Measurements from ENCODE around the gene SLC35E3.

Gene SLC35E3

GRCh38 chr12:68789144-68789878 lies 43.3 kb downstream of the SLC35E3 start:
- Histone ChIP-seq H3K4me1 (ENCODE audit: control insufficient read depth in 1 of 2, insufficient read depth in 1 of 2, low read depth in 1 of 2, low read length in 1 of 2) (peaks cover 41 to 45% of the 10 kb centered on the region in 2 experiments), H3K27me3 (no peaks in the 10 kb centered on the region), H3K9me3 (no peaks in the 10 kb centered on the region), H3K4me3 (ENCODE audit: low read depth in 1 of 2, low read length in 1 of 2) (no peak overlapping the region), H3K27ac (peak overlapping the region; percentile 94), H3K36me3 (no peaks in the 10 kb centered on the region)
- TF ChIP-seq CTCF (IDR thresholded peaks at IDR 0.05), result no peak

GRCh38 chr12:68790081-68790951 lies 44.3 kb downstream of the SLC35E3 start:
- no peaks in the 10 kb centered on the region for H3K9me3 ChIP-seq
- no peak overlapping the region for H3K4me3 ChIP-seq (ENCODE audit: low read depth in 1 of 2, low read length in 1 of 2)
- H3K27ac ChIP-seq, result no peak overlapping the region
- H3K4me1 ChIP-seq (ENCODE audit: control insufficient read depth in 1 of 2, insufficient read depth in 1 of 2, low read depth in 1 of 2, low read length in 1 of 2), result peaks cover 32 to 35% of the 10 kb centered on the region in 2 experiments
- H3K27me3 ChIP-seq, result no peaks in the 10 kb centered on the region
- TF ChIP-seq CTCF (IDR thresholded peaks at IDR 0.05), result no peak
- no peaks in the 10 kb centered on the region for H3K36me3 ChIP-seq

GRCh38 chr12:68790952-68791234 lies 44.9 kb downstream of the SLC35E3 start:
- no peaks in the 10 kb centered on the region for H3K9me3 ChIP-seq
- no peak overlapping the region for H3K4me3 ChIP-seq (ENCODE audit: low read depth in 1 of 2, low read length in 1 of 2)
- no peaks in the 10 kb centered on the region for H3K27me3 ChIP-seq
- H3K27ac ChIP-seq, result no peak overlapping the region
- peaks cover 26 to 30% of the 10 kb centered on the region in 2 experiments for H3K4me1 ChIP-seq (ENCODE audit: control insufficient read depth in 1 of 2, insufficient read depth in 1 of 2, low read depth in 1 of 2, low read length in 1 of 2)
- no peaks in the 10 kb centered on the region for H3K36me3 ChIP-seq
- TF ChIP-seq CTCF (IDR thresholded peaks at IDR 0.05), result no peak

- no peaks in the 10 kb centered on the region for H3K36me3 ChIP-seq
- H3K27ac ChIP-seq, result no peak overlapping the region
- H3K4me1 ChIP-seq (ENCODE audit: control insufficient read depth in 1 of 2, insufficient read depth in 1 of 2, low read depth in 1 of 2, low read length in 1 of 2), result peaks cover 15 to 19% of the 10 kb centered on the region in 2 experiments
- no peak for TF ChIP-seq CTCF (IDR thresholded peaks at IDR 0.05)
- no peak overlapping the region for H3K4me3 ChIP-seq (ENCODE audit: low read depth in 1 of 2, low read length in 1 of 2)
- no peaks in the 10 kb centered on the region for H3K27me3 ChIP-seq
- H3K9me3 ChIP-seq, result no peaks in the 10 kb centered on the region
Observed at GRCh38 chr12:68791897-68792481, 46.0 kb downstream of the SLC35E3 start.

- H3K4me3 ChIP-seq (ENCODE audit: low read depth in 1 of 2, low read length in 1 of 2), result no peak overlapping the region
- H3K9me3 ChIP-seq, result no peaks in the 10 kb centered on the region
- H3K27ac ChIP-seq, result peak overlapping the region; percentile 1
- TF ChIP-seq CTCF (IDR thresholded peaks at IDR 0.05), result no peak
- H3K4me1 ChIP-seq (ENCODE audit: control insufficient read depth in 1 of 2, insufficient read depth in 1 of 2, low read depth in 1 of 2, low read length in 1 of 2), result peaks cover 7 to 9% of the 10 kb centered on the region in 2 experiments
- H3K36me3 ChIP-seq, result no peaks in the 10 kb centered on the region
- H3K27me3 ChIP-seq, result no peaks in the 10 kb centered on the region
Observed at GRCh38 chr12:68792952-68793351, 47.0 kb downstream of the SLC35E3 start.

All from neutrophil (primary cell).